ENCODE results near the gene CHAMP1. TPM values are rescaled to one million over a fixed set of nuclear protein-coding genes. Genes with fewer than 3 reads are reported as not detected.

CHAMP1 gene
- total and polyA plus RNA-seq, 2 of the 13 experiments (the other 11 are each of a cell fraction or from before 2014, with no cell fraction given), result 8.4 to 9.7 TPM

DNA sequence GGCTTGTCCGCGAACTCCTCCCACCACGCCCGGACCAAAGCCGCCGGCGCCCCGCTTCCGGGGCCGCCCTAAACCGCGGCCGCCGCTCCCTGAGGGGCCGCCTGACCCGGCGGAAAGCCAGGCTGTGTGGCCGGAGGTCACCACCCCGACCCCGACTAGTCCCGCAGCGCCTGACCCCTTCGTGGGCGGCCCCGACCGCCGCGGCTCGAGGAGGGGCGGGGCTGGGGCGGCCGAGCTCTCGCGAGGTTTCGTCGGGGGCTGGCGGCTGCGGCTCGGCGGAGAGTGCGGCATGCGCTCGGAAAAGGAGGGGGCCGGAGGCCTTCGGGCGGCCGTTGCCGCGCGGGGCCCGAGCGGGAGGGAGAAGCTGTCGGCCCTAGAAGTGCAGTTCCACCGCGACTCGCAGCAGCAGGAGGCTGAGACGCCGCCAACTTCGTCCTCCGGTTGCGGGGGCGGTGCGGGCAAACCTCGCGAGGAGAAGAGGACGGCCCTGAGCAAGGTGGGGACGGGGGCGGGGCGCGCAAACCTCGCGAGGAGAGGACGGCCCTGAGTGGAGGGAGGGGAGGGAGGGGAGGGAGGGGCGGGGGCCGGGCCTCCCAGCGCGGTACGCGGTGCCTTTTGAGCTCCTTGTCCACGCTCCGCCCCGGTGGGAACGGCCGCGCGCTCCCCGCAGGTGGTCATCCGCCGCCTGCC is 32.8 kb upstream of the CHAMP1 start, which contains the start of gene UPF3A (continued):
- TF ChIP-seq KLF6 (CRISPR knock-in tag; IDR thresholded peaks at IDR 0.05) (peak; percentile 29; the same call in 1 of the 2 replicates), ZSCAN31 (CRISPR knock-in tag; IDR thresholded peaks at IDR 0.05; ENCODE audit: low read depth) (peak; percentile 57; the same call in 1 of the 2 replicates), ZNF678 (CRISPR knock-in tag; IDR thresholded peaks at IDR 0.05) (0 out of 2 replicates have a peak, but pooled peaks have one; percentile 66), TBX2 (CRISPR knock-in tag; IDR thresholded peaks at IDR 0.05; ENCODE audit: borderline replicate concordance) (peak; percentile 62; the same call in 1 of the 2 replicates), ZNF224 (CRISPR knock-in tag; IDR thresholded peaks at IDR 0.05) (no peak), AHR (CRISPR knock-in tag; IDR thresholded peaks at IDR 0.05) (peak; percentile 82; the same call in 1 of the 2 replicates), ZFP41 (CRISPR knock-in tag; IDR thresholded peaks at IDR 0.05; ENCODE audit: borderline replicate concordance) (no peak), BRD4 (CRISPR knock-in tag; IDR thresholded peaks at IDR 0.05) (no peak), PHF8 (CRISPR knock-in tag; IDR thresholded peaks at IDR 0.05) (peak; percentile 87), SRSF4 (IDR thresholded peaks at IDR 0.05; ENCODE audit: low read depth, low read length, poor library complexity, severe bottlenecking) (no peak)
- TF ChIP-seq, protein P1, sequence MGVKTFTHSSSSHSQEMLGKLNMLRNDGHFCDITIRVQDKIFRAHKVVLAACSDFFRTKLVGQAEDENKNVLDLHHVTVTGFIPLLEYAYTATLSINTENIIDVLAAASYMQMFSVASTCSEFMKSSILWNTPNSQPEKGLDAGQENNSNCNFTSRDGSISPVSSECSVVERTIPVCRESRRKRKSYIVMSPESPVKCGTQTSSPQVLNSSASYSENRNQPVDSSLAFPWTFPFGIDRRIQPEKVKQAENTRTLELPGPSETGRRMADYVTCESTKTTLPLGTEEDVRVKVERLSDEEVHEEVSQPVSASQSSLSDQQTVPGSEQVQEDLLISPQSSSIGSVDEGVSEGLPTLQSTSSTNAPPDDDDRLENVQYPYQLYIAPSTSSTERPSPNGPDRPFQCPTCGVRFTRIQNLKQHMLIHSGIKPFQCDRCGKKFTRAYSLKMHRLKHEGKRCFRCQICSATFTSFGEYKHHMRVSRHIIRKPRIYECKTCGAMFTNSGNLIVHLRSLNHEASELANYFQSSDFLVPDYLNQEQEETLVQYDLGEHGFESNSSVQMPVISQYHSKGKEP (CRISPR knock-in tag; IDR thresholded peaks at IDR 0.05), result peak; percentile 76; the same call in 1 of the 2 replicates
- TF ChIP-seq, protein P2, sequence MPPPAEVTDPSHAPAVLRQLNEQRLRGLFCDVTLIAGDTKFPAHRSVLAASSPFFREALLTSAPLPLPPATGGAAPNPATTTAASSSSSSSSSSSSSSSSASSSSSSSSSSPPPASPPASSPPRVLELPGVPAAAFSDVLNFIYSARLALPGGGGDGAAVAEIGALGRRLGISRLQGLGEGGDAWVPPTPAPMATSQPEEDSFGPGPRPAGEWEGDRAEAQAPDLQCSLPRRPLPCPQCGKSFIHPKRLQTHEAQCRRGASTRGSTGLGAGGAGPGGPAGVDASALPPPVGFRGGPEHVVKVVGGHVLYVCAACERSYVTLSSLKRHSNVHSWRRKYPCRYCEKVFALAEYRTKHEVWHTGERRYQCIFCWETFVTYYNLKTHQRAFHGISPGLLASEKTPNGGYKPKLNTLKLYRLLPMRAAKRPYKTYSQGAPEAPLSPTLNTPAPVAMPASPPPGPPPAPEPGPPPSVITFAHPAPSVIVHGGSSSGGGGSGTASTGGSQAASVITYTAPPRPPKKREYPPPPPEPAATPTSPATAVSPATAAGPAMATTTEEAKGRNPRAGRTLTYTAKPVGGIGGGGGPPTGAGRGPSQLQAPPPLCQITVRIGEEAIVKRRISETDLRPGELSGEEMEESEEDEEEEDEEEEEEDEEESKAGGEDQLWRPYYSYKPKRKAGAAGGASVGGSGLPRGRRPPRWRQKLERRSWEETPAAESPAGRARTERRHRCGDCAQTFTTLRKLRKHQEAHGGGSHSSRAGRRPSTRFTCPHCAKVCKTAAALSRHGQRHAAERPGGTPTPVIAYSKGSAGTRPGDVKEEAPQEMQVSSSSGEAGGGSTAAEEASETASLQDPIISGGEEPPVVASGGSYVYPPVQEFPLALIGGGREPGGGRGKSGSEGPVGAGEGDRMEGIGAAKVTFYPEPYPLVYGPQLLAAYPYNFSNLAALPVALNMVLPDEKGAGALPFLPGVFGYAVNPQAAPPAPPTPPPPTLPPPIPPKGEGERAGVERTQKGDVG (CRISPR knock-in tag; IDR thresholded peaks at IDR 0.05; ENCODE audit: borderline replicate concordance), result no peak
- TF ChIP-seq, protein P3, sequence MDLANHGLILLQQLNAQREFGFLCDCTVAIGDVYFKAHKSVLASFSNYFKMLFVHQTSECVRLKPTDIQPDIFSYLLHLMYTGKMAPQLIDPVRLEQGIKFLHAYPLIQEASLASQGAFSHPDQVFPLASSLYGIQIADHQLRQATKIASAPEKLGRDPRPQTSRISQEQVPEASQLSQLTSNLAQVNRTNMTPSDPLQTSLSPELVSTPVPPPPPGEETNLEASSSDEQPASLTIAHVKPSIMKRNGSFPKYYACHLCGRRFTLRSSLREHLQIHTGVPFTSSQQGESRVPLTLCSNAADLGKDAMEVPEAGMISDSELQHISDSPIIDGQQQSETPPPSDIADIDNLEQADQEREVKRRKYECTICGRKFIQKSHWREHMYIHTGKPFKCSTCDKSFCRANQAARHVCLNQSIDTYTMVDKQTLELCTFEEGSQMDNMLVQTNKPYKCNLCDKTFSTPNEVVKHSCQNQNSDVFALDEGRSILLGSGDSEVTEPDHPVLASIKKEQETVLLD (CRISPR knock-in tag; IDR thresholded peaks at IDR 0.05; ENCODE audit: low read depth), result peak; percentile 99
- TF ChIP-seq, protein P4, sequence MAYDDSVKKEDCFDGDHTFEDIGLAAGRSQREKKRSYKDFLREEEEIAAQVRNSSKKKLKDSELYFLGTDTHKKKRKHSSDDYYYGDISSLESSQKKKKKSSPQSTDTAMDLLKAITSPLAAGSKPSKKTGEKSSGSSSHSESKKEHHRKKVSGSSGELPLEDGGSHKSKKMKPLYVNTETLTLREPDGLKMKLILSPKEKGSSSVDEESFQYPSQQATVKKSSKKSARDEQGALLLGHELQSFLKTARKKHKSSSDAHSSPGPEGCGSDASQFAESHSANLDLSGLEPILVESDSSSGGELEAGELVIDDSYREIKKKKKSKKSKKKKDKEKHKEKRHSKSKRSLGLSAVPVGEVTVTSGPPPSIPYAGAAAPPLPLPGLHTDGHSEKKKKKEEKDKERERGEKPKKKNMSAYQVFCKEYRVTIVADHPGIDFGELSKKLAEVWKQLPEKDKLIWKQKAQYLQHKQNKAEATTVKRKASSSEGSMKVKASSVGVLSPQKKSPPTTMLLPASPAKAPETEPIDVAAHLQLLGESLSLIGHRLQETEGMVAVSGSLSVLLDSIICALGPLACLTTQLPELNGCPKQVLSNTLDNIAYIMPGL (CRISPR knock-in tag; IDR thresholded peaks at IDR 0.05; ENCODE audit: borderline replicate concordance in 1 of 2, low read depth in 1 of 2), result peak in 1 of 2 experiments; percentile 65; a peak in 2 of 4 replicates
